ENCODE data around the gene MTMR1. TPM values are rescaled to one million over a fixed set of nuclear protein-coding genes. Genes with fewer than 3 reads are reported as not detected.

MTMR1 gene
- total RNA-seq, 1 experiment from 2014 or later, result 41.3 TPM

GRCh38 chrX:150651906-150652305 lies 41.3 kb upstream of the MTMR1 start:
- CTCF ChIA-PET, result interaction anchor here (0.7 kb wide), 1 partner anchor 68 kb away, joined by 4 read pairs; no protein-coding TSS in a partner anchor
- BruUV-seq (replicated peaks), result no TSS peak

DNA sequence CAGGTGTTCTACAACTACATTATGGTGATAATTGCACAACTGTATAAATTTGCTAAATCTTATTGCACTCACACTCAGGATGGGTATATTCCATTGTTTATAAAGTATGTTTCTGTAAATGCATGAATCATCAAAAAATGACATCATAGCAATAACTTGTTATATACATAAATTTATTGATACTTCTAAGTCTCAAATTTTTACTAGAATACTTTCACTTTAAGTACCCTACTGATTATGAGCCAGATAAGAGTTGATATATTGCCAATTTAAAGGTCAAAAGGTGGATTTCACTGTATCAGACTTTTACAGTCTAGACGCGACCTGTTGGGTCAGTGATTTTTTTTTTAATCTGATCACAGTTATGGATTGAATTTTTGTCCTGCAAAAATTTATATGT lies 37.4 kb upstream of the MTMR1 start:
- ChIA-PET POLR2A (ENCODE audit: unreplicated experiment) (no interaction called here), CTCF (no interaction called here)
- Histone ChIP-seq H3K27me3 (ENCODE audit: insufficient read depth, low read depth) (no peaks in the 10 kb centered on the region), H2AFZ (no peak overlapping the region), H3K36me3 (ENCODE audit: low read depth) (peaks cover 14% of the 10 kb centered on the region; the same call in 1 of the 2 replicates), H3F3A (ENCODE audit: insufficient read depth, low read depth) (no peaks in the 10 kb centered on the region), H3K4me1 (replicated peaks; ENCODE audit: insufficient read depth) (no peaks in the 10 kb centered on the region), H4K20me1 (ENCODE audit: insufficient read depth) (no peaks in the 10 kb centered on the region), H3K9me3 (ENCODE audit: insufficient read depth, low read depth) (no peaks in the 10 kb centered on the region), H3K4me3 (no peak overlapping the region), H3K9me2 (ENCODE audit: insufficient read depth) (peaks cover 4% of the 10 kb centered on the region; the same call in 1 of the 2 replicates), H3K27ac (no peak overlapping the region), H3K4me2 (no peak overlapping the region), H3K79me2 (ENCODE audit: low read depth) (no peaks in the 10 kb centered on the region)
- BruUV-seq (replicated peaks), result no TSS peak
- no peak for DNase-seq
- TF ChIP-seq EZH2 (IDR thresholded peaks at IDR 0.05; ENCODE audit: low read depth), result no peak
- no peak for TF ChIP-seq CTCF (conservative IDR thresholded peaks at IDR 0.05)
- intact Hi-C loops (cut with micrococcal nuclease; ENCODE audit: unreplicated experiment), result no loop called here

More at GRCh38 chrX:150651906-150652305, 41.3 kb upstream of the MTMR1 start:
- H2AFZ ChIP-seq, result no peak overlapping the region
- H3K9me3 ChIP-seq (ENCODE audit: insufficient read depth, low read depth), result no peaks in the 10 kb centered on the region
- TF ChIP-seq CTCF (conservative IDR thresholded peaks at IDR 0.05) (no peak), EZH2 (IDR thresholded peaks at IDR 0.05; ENCODE audit: low read depth) (no peak)
- H3K4me1 ChIP-seq (replicated peaks; ENCODE audit: insufficient read depth), result no peaks in the 10 kb centered on the region
- H3K27me3 ChIP-seq (ENCODE audit: insufficient read depth, low read depth), result no peaks in the 10 kb centered on the region
- intact Hi-C loops (cut with micrococcal nuclease; ENCODE audit: unreplicated experiment), result no loop called here
- POLR2A ChIA-PET (ENCODE audit: unreplicated experiment), result no interaction called here
- no peaks in the 10 kb centered on the region for H4K20me1 ChIP-seq (ENCODE audit: insufficient read depth)
- H3K27ac ChIP-seq, result no peak overlapping the region
- H3K4me3 ChIP-seq, result no peak overlapping the region
- no peaks in the 10 kb centered on the region for H3K79me2 ChIP-seq (ENCODE audit: low read depth)
- H3K4me2 ChIP-seq, result no peak overlapping the region
- peaks cover 4% of the 10 kb centered on the region; the same call in 1 of the 2 replicates for H3K9me2 ChIP-seq (ENCODE audit: insufficient read depth)
- H3K36me3 ChIP-seq (ENCODE audit: low read depth), result 0 out of 2 replicates have a peak, but pooled peaks cover 5% of the 10 kb centered on the region
- no peak for DNase-seq
- no peaks in the 10 kb centered on the region for H3F3A ChIP-seq (ENCODE audit: insufficient read depth, low read depth)

GRCh38 chrX:150663073-150663472 lies 30.1 kb upstream of the MTMR1 start:
- no TSS peak for BruUV-seq (replicated peaks)
- TF ChIP-seq EZH2 (IDR thresholded peaks at IDR 0.05; ENCODE audit: low read depth) (no peak), CTCF (conservative IDR thresholded peaks at IDR 0.05) (no peak)
- H3F3A ChIP-seq (ENCODE audit: insufficient read depth, low read depth), result no peaks in the 10 kb centered on the region
- H4K20me1 ChIP-seq (ENCODE audit: insufficient read depth), result no peaks in the 10 kb centered on the region
- H3K27me3 ChIP-seq (ENCODE audit: insufficient read depth, low read depth), result no peaks in the 10 kb centered on the region
- ChIA-PET POLR2A (ENCODE audit: unreplicated experiment) (no interaction called here), CTCF (no interaction called here)
- no peak overlapping the region for H3K27ac ChIP-seq
- H3K9me2 ChIP-seq (ENCODE audit: insufficient read depth), result no peaks in the 10 kb centered on the region
- intact Hi-C loops (cut with micrococcal nuclease; ENCODE audit: unreplicated experiment), result no loop called here
- H3K9me3 ChIP-seq (ENCODE audit: insufficient read depth, low read depth), result no peaks in the 10 kb centered on the region
- H3K4me3 ChIP-seq, result no peak overlapping the region
- H3K36me3 ChIP-seq (ENCODE audit: low read depth), result peaks cover 7% of the 10 kb centered on the region; the same call in 1 of the 2 replicates
- H3K4me1 ChIP-seq (replicated peaks; ENCODE audit: insufficient read depth), result no peaks in the 10 kb centered on the region
- H2AFZ ChIP-seq, result no peak overlapping the region
- no peak overlapping the region for H3K4me2 ChIP-seq
- DNase-seq, result no peak
- no peaks in the 10 kb centered on the region for H3K79me2 ChIP-seq (ENCODE audit: low read depth)

Measured in PC-9 (cell line).